Glutamatergic neuron (in vitro differentiated cells): ENCODE measurements around the gene ADARB1. TPM values are rescaled to one million over a fixed set of nuclear protein-coding genes. Genes with fewer than 3 reads are reported as not detected.
A peak's percentile ranks its signal among the peaks of the same experiment; 100 is the strongest.

Source experiments
- DNase-seq: peaks from one replicate; pipeline ENCODE4 v3.0.0; 2022
- H3K27ac Mint-ChIP-seq: one replicate; pipeline ENCODE4 v1.8.0; 2020; ENCODE audit warnings: mild to moderate bottlenecking, mixed read lengths, inconsistent platforms; ENCODE audit not compliant: unreplicated experiment
- H3K27me3 Mint-ChIP-seq: one replicate; pipeline ENCODE4 v1.8.0; 2020; ENCODE audit warnings: mild to moderate bottlenecking, moderate library complexity, mixed read lengths, inconsistent platforms; ENCODE audit not compliant: unreplicated experiment
- H3K36me3 Mint-ChIP-seq: one replicate; pipeline ENCODE4 v1.8.0; 2020; ENCODE audit warnings: mild to moderate bottlenecking, mixed read lengths, inconsistent platforms; ENCODE audit not compliant: unreplicated experiment
- H3K4me1 Mint-ChIP-seq: one replicate; pipeline ENCODE4 v1.8.0; 2020; ENCODE audit warnings: mild to moderate bottlenecking, low read depth, mixed read lengths, inconsistent platforms; ENCODE audit not compliant: unreplicated experiment
- H3K4me3 Mint-ChIP-seq: one replicate; pipeline ENCODE4 v1.8.0; 2020; ENCODE audit warnings: mild to moderate bottlenecking, mixed read lengths, inconsistent platforms; ENCODE audit not compliant: unreplicated experiment
- H3K9me3 Mint-ChIP-seq: one replicate; pipeline ENCODE4 v1.8.0; 2020; ENCODE audit warnings: mild to moderate bottlenecking, moderate library complexity, mixed read lengths, inconsistent platforms; ENCODE audit not compliant: unreplicated experiment
- CTCF ChIP-seq: fragments of 200-600 bp; sonication (generic); IDR thresholded peaks from one replicate; pipeline ENCODE4 v1.5.0; 2021; ENCODE audit not compliant: partially characterized antibody, unreplicated experiment
- total RNA-seq: library from RNA; stranded (reverse); fragmentation: NEBNext Ultra II Directional; extraction: Animal tissue kit (Norgen Biotek cat#: 25700); gene quantifications from one replicate; pipeline ENCODE4 v1.2.1, GENCODE V29; 2021; ENCODE audit not compliant: unreplicated experiment

The ADARB1 gene
- total RNA-seq, 1 donor from 2014 or later, result 49.2 TPM

GRCh38 chr21:45073301-45074047 is 906 bp upstream of the ADARB1 start:
- Mint-ChIP-seq H3K27me3 (peaks cover 9% of the 10 kb centered on the region), H3K9me3 (peaks cover 6% of the 10 kb centered on the region), H3K36me3 (no peaks in the 10 kb centered on the region), H3K27ac (peak overlapping the region; percentile 79), H3K4me3 (peak overlapping the region; percentile 91), H3K4me1 (peaks cover 15% of the 10 kb centered on the region)
- TF ChIP-seq CTCF, result no peak
- DNase-seq, result peak; percentile 45

GRCh38 chr21:45074818-45075595 is 627 bp downstream of the ADARB1 start:
- TF ChIP-seq CTCF, result no peak
- H3K27me3 Mint-ChIP-seq, result peaks cover 12% of the 10 kb centered on the region

GRCh38 chr21:45075596-45076244 is 1.3 kb downstream of the ADARB1 start:
- TF ChIP-seq CTCF, result no peak
- Mint-ChIP-seq H3K27me3 (peaks cover 12% of the 10 kb centered on the region), H3K36me3 (no peaks in the 10 kb centered on the region), H3K27ac (peak overlapping the region; percentile 67), H3K4me3 (peak overlapping the region; percentile 83), H3K4me1 (peaks cover 15% of the 10 kb centered on the region), H3K9me3 (peaks cover 6% of the 10 kb centered on the region)
- DNase-seq, result no peak

More at GRCh38 chr21:45074818-45075595, 627 bp downstream of the ADARB1 start:
- Mint-ChIP-seq H3K9me3 (peaks cover 6% of the 10 kb centered on the region), H3K36me3 (no peaks in the 10 kb centered on the region), H3K4me3 (peak overlapping the region; percentile 83), H3K27ac (no peak overlapping the region), H3K4me1 (peaks cover 15% of the 10 kb centered on the region)
- peak; percentile 45 for DNase-seq

- no peaks in the 10 kb centered on the region for H3K36me3 Mint-ChIP-seq
- peaks cover 12% of the 10 kb centered on the region for H3K27me3 Mint-ChIP-seq
- no peak for TF ChIP-seq CTCF
- peak overlapping the region; percentile 67 for H3K27ac Mint-ChIP-seq
- peaks cover 6% of the 10 kb centered on the region for H3K9me3 Mint-ChIP-seq
- H3K4me3 Mint-ChIP-seq, result peak overlapping the region; percentile 83
- no peak for DNase-seq
- H3K4me1 Mint-ChIP-seq, result peaks cover 15% of the 10 kb centered on the region
Measured at GRCh38 chr21:45076245-45076711, 1.9 kb downstream of the ADARB1 start.
